NB4 (cell line): ENCODE data around the gene INPP5A.

Source experiments
- DNase-seq: peaks from one replicate; pipeline ENCODE4 v3.0.0; 2010; ENCODE audit warnings: low read depth
- H3K4me3 ChIP-seq: one replicate; pipeline ENCODE4 v1.5.1; 2011; ENCODE audit warnings: mild to moderate bottlenecking, low read depth, low read length, moderate library complexity
- MAX ChIP-seq: IDR thresholded peaks from 2 replicates; pipeline ENCODE4 v1.6.1; 2011; ENCODE audit warnings: low read depth, low read length
- MYC ChIP-seq: IDR thresholded peaks from 2 replicates; pipeline ENCODE4 v1.6.1; 2011; ENCODE audit warnings: low read depth, low read length
- POLR2A ChIP-seq: IDR thresholded peaks from 2 replicates; pipeline ENCODE4 v1.6.1; 2011; ENCODE audit warnings: mild to moderate bottlenecking; ENCODE audit not compliant: insufficient read length; ENCODE audit errors: extremely low read depth
- TF ChIP-seq, protein P1 (sequence below): IDR thresholded peaks from one replicate; pipeline ENCODE4 v1.5.1; 2012; ENCODE audit warnings: low read depth, low read length

Gene INPP5A

DNA sequence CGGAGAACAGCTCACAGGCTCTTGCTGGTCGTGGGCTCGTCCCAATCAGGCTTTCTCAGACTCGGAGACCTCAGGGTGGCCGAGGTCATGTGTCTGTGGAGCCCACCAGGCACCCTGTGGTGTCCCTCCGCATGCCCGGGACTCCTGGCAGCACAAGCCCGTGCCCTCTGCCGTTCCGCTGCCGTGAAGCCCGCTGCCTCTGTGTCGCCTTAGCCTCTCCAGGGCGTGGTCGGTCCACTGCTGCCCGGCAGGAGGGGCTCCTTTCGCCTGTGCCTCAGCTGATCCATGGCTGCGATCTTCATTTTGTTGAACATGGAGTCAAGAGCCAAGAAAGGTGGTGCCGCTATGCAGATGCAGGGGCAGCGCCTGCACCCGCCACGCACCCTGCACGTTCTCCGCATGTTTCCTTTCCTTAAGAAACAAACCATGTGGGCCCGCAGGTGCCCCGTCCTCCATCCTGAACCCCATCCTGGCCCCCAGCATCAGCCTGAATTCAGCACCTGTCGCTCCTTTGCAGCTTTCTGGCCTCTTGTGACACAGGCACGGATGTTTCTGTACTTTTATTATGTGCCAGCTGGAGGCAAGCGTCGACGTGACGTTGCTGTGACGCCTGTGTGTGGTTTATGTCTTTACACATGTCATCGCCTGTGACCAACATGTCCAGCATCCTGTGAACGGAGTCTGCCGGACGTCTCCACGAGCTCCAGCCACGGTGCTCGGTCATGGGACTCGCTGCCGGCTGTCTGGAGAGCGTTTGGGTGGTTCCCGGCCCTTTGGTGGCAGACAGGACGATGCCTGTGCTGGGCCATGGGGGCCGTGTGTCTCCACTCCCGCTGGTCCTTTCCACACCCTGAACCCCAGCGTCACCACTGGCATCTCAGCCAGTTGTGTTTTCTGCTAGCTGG lies 178.4 kb downstream of the INPP5A start:
- no peak for DNase-seq
- TF ChIP-seq MYC (no peak), POLR2A (no peak), MAX (no peak)
- TF ChIP-seq, protein P1, sequence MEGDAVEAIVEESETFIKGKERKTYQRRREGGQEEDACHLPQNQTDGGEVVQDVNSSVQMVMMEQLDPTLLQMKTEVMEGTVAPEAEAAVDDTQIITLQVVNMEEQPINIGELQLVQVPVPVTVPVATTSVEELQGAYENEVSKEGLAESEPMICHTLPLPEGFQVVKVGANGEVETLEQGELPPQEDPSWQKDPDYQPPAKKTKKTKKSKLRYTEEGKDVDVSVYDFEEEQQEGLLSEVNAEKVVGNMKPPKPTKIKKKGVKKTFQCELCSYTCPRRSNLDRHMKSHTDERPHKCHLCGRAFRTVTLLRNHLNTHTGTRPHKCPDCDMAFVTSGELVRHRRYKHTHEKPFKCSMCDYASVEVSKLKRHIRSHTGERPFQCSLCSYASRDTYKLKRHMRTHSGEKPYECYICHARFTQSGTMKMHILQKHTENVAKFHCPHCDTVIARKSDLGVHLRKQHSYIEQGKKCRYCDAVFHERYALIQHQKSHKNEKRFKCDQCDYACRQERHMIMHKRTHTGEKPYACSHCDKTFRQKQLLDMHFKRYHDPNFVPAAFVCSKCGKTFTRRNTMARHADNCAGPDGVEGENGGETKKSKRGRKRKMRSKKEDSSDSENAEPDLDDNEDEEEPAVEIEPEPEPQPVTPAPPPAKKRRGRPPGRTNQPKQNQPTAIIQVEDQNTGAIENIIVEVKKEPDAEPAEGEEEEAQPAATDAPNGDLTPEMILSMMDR: no peak
- no peak overlapping the region for H3K4me3 ChIP-seq

DNA sequence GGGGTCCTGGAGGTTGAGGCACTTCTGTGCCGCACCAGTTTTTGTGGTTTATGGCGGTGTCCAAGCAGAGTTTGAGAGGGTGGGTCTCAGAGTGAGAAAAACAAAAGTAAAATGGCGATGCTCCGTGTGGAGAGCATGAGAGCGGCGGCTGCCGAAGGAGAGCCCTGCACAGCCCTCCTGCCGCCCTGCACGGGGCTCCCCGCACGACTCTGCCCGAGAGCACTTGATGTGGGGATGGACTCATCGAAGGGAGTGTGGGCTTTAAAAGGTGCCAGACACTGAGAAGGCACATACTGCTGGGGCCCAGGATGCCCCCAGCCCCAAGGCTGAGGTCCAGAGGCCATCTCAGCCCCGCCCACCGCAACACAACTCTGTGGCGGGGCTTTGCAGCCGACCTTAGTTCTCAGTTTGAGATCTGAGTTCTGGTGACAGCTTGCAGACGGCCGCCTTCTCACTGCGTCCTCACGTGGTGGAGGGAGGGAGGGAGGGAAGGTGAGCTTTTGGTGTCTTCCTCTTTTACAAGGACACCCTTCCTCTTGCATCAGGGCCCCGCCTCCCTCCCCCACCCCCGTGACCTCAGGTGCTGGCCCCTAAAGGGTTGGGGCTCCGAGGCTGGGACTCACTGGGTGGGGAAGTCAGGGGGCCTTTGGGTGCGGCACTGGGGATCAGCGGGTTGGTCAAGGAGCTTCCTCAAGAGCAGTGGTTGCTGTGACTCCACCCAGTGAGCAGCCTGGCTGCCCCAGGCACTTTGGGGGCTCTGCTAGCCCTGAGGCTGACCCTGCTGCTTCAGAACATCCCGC lies 179.3 kb downstream of the INPP5A start:
- peak; percentile 27 for DNase-seq
- TF ChIP-seq, protein P1: no peak
- TF ChIP-seq MAX: no peak
- TF ChIP-seq POLR2A: no peak
- no peak for TF ChIP-seq MYC
- no peak overlapping the region for H3K4me3 ChIP-seq

- TF ChIP-seq MAX (no peak), MYC (no peak)
- no peak for DNase-seq
- no peak overlapping the region for H3K4me3 ChIP-seq
Observed at GRCh38 chr10:132721725-132722124, 184.1 kb downstream of the INPP5A start.

DNA sequence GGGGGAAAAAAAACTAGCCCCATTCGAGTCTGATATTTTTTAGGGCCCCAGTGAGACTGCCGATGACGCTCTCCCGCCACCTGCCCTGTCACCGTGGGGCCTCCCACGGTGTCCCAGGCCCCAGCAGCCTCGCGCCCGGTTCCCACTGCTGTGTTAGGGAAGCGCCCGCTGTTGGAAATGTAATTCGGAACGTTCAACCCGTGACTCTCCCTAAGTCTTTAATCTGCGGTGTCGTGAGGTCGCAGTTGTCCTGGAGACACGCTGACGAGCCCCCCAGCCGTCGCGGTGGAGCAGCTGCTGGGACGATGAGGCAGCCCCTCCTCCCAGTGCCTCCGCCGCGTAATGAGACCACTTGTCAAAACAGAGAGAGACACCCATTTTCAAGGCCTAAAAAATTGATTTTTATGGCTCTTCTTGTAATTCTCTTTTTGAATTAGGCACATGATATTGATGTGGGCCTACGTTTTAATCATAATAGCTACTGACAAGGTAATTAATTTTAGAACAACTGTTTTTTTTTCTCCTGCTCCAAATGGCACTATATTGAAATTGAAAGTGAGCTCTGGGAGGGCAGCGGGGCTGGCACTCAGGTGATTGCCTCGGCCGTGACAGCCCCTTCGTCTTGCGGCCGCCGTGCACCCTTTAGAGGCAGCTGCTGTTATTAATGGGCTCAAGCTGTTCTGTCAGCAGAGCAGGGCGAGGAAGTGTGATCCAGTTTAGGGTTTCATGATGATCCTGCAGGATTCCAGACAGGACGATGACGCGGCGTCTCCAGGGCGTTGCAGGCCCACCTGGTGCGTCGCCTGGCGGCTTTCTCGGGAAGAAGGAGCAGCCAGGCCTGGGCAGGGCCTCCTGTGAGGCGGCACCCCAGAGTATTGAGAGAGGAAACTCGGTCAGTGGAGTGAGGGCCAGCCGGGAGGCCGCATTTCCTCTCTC lies 185.1 kb downstream of the INPP5A start:
- DNase-seq: no peak
- TF ChIP-seq MAX: no peak
- H3K4me3 ChIP-seq: no peak overlapping the region

DNA sequence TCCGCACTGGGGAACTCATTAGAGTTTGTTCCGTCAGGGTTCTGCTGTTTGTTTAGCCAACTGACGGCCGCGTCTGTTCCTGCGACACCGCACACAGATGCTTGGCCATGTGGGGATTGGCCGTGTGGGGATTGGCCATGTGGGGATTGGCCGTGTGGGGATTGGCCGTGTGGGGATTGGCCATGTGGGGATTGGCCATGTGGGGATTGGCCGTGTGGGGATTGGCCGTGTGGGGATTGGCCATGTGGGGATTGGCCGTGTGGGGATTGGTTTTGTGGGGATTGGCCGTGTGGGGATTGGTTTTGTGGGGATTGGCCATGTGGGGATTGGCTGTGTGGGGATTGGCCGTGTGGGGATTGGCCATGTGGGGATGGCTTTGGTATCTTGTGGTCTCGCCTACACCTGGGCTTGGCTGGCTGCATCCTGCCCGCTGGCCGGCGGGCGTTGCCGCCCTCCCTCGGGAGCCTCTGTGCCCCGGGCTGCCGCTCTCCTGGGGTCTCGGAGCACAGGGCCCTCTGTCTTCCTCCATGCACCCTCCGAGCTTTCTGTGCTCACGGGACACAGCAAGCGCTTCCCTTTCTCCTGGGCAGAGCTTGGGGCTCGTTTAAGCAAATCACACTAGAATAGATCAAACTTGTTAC lies 185.9 kb downstream of the INPP5A start:
- DNase-seq: peak; percentile 22
- no peak overlapping the region for H3K4me3 ChIP-seq
- TF ChIP-seq POLR2A (no peak), MAX (no peak), MYC (no peak)
- TF ChIP-seq, protein P1: no peak

DNA sequence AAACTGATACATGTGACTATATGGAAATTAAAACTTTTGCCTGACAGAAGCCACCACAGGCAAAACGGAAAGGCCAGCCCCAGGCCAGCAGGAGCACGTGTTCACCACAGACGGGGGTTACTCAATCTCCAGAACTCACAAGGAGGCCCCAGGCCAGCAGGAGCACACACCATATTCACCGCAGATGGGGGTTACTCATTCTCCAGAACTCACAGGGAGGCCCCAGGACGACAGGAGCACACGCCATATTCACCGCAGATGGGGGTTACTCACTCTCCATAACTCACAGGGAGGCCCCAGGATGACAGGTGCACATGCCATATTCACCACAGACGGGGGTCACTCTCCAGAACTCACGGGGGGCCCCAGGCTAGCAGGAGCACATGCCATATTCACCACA lies 186.9 kb downstream of the INPP5A start:
- no peak overlapping the region for H3K4me3 ChIP-seq
- TF ChIP-seq MAX (peak; percentile 100), MYC (peak; percentile 98)
- TF ChIP-seq, protein P1: no peak
- peak; percentile 98 for DNase-seq
